ENCODE data around the gene LYPLA2.

- no peak for TF ChIP-seq CEBPB (IDR thresholded peaks at IDR 0.05; ENCODE audit: low read depth, low read length)
- TF ChIP-seq CTCF (conservative IDR thresholded peaks at IDR 0.05; ENCODE audit: low read depth, low read length) = no peak
- no peak for TF ChIP-seq MXI1 (IDR thresholded peaks at IDR 0.05; ENCODE audit: borderline replicate concordance, low read depth, low read length)
- TF ChIP-seq MAFK (IDR thresholded peaks at IDR 0.05; ENCODE audit: low read depth, low read length) = no peak
- no peak for TF ChIP-seq RCOR1 (IDR thresholded peaks at IDR 0.05; ENCODE audit: insufficient replicate concordance, low read length)
Observed at GRCh38 chr1:23805025-23805424, 14.1 kb downstream of the LYPLA2 start.

Data from IMR-90 (cell line).